WTC11 (cell line): ENCODE results near the gene PPP1R9A. TPM values are rescaled to one million over a fixed set of nuclear protein-coding genes. Genes with fewer than 3 reads are reported as not detected.

Experiments
- ATAC-seq: fragments of 200-7000 bp; cut with Tn5 transposase; 2 replicates; pipeline ENCODE4 v1.10.0; 2021; ENCODE audit warnings: mild to moderate bottlenecking, moderate library complexity
- CTCF ChIA-PET: fragments of 300-600 bp; sonication (Branson Sonifier 250); formaldehyde crosslinking; loops from one replicate; lab custom pipeline; 2021; ENCODE audit warnings: antibody characterized with exemption; lab: Charles Lee
- POLR2A ChIA-PET: fragments of 350-600 bp; sonication (Branson Sonifier 250); formaldehyde crosslinking; loops from one replicate; lab custom pipeline; 2021; ENCODE audit warnings: antibody characterized with exemption; lab: Charles Lee
- DNase-seq: peaks from one replicate; pipeline ENCODE4 v3.0.0; 2021; ENCODE audit warnings: low spot score
- H3K27ac Mint-ChIP-seq: 2 replicates; pipeline ENCODE4 v1.8.0; 2021; ENCODE audit warnings: mixed read lengths
- H3K27me3 Mint-ChIP-seq: 2 replicates; pipeline ENCODE4 v1.8.0; 2021; ENCODE audit warnings: low read depth, mild to moderate bottlenecking, moderate library complexity, mixed read lengths
- H3K36me3 Mint-ChIP-seq: 2 replicates; pipeline ENCODE4 v1.8.0; 2021; ENCODE audit warnings: mixed read lengths
- H3K4me1 Mint-ChIP-seq: 2 replicates; pipeline ENCODE4 v1.8.0; 2022; ENCODE audit warnings: mixed read lengths
- H3K4me3 Mint-ChIP-seq: 2 replicates; pipeline ENCODE4 v1.8.0; 2021; ENCODE audit warnings: mild to moderate bottlenecking, moderate library complexity, mixed read lengths
- H3K9me3 Mint-ChIP-seq: 2 replicates; pipeline ENCODE4 v1.8.0; 2021; ENCODE audit warnings: mixed read lengths
- CREM ChIP-seq: sonication (generic); formaldehyde crosslinking; IDR thresholded peaks from 2 replicates; pipeline ENCODE4 v1.8.1; 2022; ENCODE audit warnings: mild to moderate bottlenecking, missing genetic modification reagents, moderate library complexity
- EMX1 ChIP-seq: fragments of 250-450 bp; sonication (Bioruptor Pico); IDR thresholded peaks from 2 replicates; pipeline ENCODE4 v1.8.0; 2021; ENCODE audit warnings: mild to moderate bottlenecking
- GRHL2 ChIP-seq: fragments of 250-450 bp; sonication (Bioruptor Pico); IDR thresholded peaks from 2 replicates; pipeline ENCODE4 v1.8.0; 2022; ENCODE audit warnings: mild to moderate bottlenecking, moderate library complexity; ENCODE audit not compliant: insufficient replicate concordance, severe bottlenecking
- RELA ChIP-seq: sonication (generic); formaldehyde crosslinking; IDR thresholded peaks from 2 replicates; pipeline ENCODE4 v1.8.1; 2022; ENCODE audit warnings: missing genetic modification reagents, mild to moderate bottlenecking, borderline replicate concordance
- SMAD4 ChIP-seq: sonication (generic); formaldehyde crosslinking; IDR thresholded peaks from 2 replicates; pipeline ENCODE4 v1.8.0; 2022; ENCODE audit warnings: mild to moderate bottlenecking, missing genetic modification reagents
- SOX15 ChIP-seq: fragments of 250-450 bp; sonication (Bioruptor Pico); IDR thresholded peaks from 2 replicates; pipeline ENCODE4 v1.9.0; 2021; ENCODE audit warnings: mild to moderate bottlenecking
- ZNF138 ChIP-seq: sonication (generic); formaldehyde crosslinking; conservative IDR thresholded peaks from 2 replicates; pipeline ENCODE4 v1.8.1; 2022; ENCODE audit warnings: mild to moderate bottlenecking, moderate library complexity, missing genetic modification reagents
- ZNF232 ChIP-seq: sonication (generic); formaldehyde crosslinking; IDR thresholded peaks from 2 replicates; pipeline ENCODE4 v1.8.0; 2022; ENCODE audit warnings: mild to moderate bottlenecking, missing genetic modification reagents
- ZNF423 ChIP-seq: fragments of 250-450 bp; sonication (Bioruptor Pico); IDR thresholded peaks from 2 replicates; pipeline ENCODE4 v2.1.2; 2022; ENCODE audit warnings: mild to moderate bottlenecking, moderate library complexity
- ZNF671 ChIP-seq: fragments of 250-450 bp; sonication (Bioruptor Pico); IDR thresholded peaks from 2 replicates; pipeline ENCODE4 v1.8.0; 2021; ENCODE audit warnings: mild to moderate bottlenecking
- total RNA-seq: library from RNA; stranded (reverse); gene quantifications from 3 replicates; pipeline ENCODE4 v1.2.3, GENCODE V29; 2021
- TF ChIP-seq, protein P1 (sequence below): sonication (generic); formaldehyde crosslinking; IDR thresholded peaks from 2 replicates; pipeline ENCODE4 v1.8.0; 2023; ENCODE audit warnings: mild to moderate bottlenecking, missing genetic modification reagents
- TF ChIP-seq, protein P2 (sequence below): sonication (generic); formaldehyde crosslinking; IDR thresholded peaks from 2 replicates; pipeline ENCODE4 v1.8.0; 2022; ENCODE audit warnings: mild to moderate bottlenecking, missing genetic modification reagents
- TF ChIP-seq, protein P3 (sequence below): sonication (generic); formaldehyde crosslinking; IDR thresholded peaks from 2 replicates; pipeline ENCODE4 v1.8.1; 2023; ENCODE audit warnings: mild to moderate bottlenecking, missing genetic modification reagents
- TF ChIP-seq, protein P4 (sequence below): fragments of 250-450 bp; sonication (Bioruptor Pico); IDR thresholded peaks from 2 replicates; pipeline ENCODE4 v1.9.0; 2021; ENCODE audit warnings: mild to moderate bottlenecking
- TF ChIP-seq, protein P5 (sequence below): fragments of 250-450 bp; sonication (Bioruptor Pico); IDR thresholded peaks from 2 replicates; pipeline ENCODE4 v1.8.0; 2021; ENCODE audit warnings: mild to moderate bottlenecking
- TF ChIP-seq, protein P6 (sequence below): sonication (generic); formaldehyde crosslinking; IDR thresholded peaks from 2 replicates; pipeline ENCODE4 v1.8.1; 2023; ENCODE audit warnings: mild to moderate bottlenecking, missing genetic modification reagents, moderate library complexity
- TF ChIP-seq, protein P7 (sequence below): sonication (generic); formaldehyde crosslinking; IDR thresholded peaks from 2 replicates; pipeline ENCODE4 v1.8.0; 2022; ENCODE audit warnings: missing genetic modification reagents
- TF ChIP-seq, protein P8 (sequence below): sonication (generic); formaldehyde crosslinking; IDR thresholded peaks from 2 replicates; pipeline ENCODE4 v1.8.1; 2023; ENCODE audit warnings: mild to moderate bottlenecking, missing genetic modification reagents
- TF ChIP-seq, protein P9 (sequence below): sonication (generic); formaldehyde crosslinking; IDR thresholded peaks from 2 replicates; pipeline ENCODE4 v1.8.1; 2023; ENCODE audit warnings: mild to moderate bottlenecking, missing genetic modification reagents, moderate library complexity

The PPP1R9A gene
- total RNA-seq, 1 experiment from 2014 or later = 16.8 TPM

DNA sequence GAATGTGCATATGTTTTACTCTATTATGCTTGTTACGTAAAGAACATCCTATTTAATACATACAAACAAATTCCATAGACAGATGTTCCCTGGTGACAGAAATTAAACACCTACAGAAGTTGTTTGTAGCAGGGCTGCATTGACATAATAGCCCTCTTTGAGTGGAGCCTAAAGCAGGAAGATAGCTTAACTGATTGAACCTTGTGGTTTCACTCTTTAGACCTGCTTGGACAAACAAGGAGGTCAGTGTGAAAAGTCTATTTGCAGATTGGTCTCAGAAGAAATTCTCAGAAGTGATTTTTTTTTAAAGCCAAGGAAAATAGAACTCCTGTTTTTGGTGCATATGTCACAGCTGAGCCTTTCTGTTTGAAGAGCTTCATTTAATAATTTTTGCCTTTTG lies 121.3 kb downstream of the PPP1R9A start (continued):
- TF ChIP-seq, protein P1, sequence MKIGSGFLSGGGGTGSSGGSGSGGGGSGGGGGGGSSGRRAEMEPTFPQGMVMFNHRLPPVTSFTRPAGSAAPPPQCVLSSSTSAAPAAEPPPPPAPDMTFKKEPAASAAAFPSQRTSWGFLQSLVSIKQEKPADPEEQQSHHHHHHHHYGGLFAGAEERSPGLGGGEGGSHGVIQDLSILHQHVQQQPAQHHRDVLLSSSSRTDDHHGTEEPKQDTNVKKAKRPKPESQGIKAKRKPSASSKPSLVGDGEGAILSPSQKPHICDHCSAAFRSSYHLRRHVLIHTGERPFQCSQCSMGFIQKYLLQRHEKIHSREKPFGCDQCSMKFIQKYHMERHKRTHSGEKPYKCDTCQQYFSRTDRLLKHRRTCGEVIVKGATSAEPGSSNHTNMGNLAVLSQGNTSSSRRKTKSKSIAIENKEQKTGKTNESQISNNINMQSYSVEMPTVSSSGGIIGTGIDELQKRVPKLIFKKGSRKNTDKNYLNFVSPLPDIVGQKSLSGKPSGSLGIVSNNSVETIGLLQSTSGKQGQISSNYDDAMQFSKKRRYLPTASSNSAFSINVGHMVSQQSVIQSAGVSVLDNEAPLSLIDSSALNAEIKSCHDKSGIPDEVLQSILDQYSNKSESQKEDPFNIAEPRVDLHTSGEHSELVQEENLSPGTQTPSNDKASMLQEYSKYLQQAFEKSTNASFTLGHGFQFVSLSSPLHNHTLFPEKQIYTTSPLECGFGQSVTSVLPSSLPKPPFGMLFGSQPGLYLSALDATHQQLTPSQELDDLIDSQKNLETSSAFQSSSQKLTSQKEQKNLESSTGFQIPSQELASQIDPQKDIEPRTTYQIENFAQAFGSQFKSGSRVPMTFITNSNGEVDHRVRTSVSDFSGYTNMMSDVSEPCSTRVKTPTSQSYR = no peak
- no peak for TF ChIP-seq ZNF671 (CRISPR knock-in tag)
- TF ChIP-seq, protein P2, sequence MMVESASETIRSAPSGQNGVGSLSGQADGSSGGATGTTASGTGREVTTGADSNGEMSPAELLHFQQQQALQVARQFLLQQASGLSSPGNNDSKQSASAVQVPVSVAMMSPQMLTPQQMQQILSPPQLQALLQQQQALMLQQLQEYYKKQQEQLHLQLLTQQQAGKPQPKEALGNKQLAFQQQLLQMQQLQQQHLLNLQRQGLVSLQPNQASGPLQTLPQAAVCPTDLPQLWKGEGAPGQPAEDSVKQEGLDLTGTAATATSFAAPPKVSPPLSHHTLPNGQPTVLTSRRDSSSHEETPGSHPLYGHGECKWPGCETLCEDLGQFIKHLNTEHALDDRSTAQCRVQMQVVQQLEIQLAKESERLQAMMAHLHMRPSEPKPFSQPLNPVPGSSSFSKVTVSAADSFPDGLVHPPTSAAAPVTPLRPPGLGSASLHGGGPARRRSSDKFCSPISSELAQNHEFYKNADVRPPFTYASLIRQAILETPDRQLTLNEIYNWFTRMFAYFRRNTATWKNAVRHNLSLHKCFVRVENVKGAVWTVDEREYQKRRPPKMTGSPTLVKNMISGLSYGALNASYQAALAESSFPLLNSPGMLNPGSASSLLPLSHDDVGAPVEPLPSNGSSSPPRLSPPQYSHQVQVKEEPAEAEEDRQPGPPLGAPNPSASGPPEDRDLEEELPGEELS (CRISPR knock-in tag) = no peak

DNA sequence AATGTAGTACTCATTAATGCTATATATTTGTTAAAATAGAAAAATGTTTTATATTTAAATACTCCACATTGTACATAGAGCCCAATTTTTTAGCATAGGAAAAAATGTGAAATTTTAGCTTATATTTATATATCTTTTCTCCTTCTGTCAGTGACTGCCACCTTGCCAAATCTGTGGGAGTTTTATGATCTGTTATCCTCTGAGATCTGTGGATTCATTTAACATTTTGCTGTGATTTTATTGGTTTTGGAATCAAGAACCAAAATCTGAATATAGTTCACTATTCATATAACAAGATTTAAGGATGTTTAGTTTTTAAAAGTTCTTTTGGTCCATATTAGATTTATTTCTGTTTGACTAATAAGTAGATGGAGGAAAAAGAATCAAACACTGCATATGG lies 127.9 kb downstream of the PPP1R9A start:
- Mint-ChIP-seq H3K4me3 (no peak overlapping the region), H3K36me3 (no peaks in the 10 kb centered on the region), H3K27ac (no peak overlapping the region), H3K4me1 (peaks cover 4% of the 10 kb centered on the region; the same call in 1 of the 2 replicates), H3K9me3 (no peaks in the 10 kb centered on the region), H3K27me3 (no peaks in the 10 kb centered on the region)
- ATAC-seq (no peak), DNase-seq (no peak)
- ChIA-PET POLR2A (no interaction called here), CTCF (no interaction called here)
- TF ChIP-seq, protein P3, sequence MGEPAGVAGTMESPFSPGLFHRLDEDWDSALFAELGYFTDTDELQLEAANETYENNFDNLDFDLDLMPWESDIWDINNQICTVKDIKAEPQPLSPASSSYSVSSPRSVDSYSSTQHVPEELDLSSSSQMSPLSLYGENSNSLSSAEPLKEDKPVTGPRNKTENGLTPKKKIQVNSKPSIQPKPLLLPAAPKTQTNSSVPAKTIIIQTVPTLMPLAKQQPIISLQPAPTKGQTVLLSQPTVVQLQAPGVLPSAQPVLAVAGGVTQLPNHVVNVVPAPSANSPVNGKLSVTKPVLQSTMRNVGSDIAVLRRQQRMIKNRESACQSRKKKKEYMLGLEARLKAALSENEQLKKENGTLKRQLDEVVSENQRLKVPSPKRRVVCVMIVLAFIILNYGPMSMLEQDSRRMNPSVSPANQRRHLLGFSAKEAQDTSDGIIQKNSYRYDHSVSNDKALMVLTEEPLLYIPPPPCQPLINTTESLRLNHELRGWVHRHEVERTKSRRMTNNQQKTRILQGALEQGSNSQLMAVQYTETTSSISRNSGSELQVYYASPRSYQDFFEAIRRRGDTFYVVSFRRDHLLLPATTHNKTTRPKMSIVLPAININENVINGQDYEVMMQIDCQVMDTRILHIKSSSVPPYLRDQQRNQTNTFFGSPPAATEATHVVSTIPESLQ (CRISPR knock-in tag) = no peak
- TF ChIP-seq GRHL2 (CRISPR knock-in tag) (no peak), SMAD4 (no peak), RELA (CRISPR knock-in tag) (no peak), EMX1 (no peak), ZNF232 (CRISPR knock-in tag) (no peak), ZNF138 (no peak), ZNF423 (no peak), SOX15 (CRISPR knock-in tag) (no peak), CREM (CRISPR knock-in tag) (no peak)
- TF ChIP-seq, protein P4, sequence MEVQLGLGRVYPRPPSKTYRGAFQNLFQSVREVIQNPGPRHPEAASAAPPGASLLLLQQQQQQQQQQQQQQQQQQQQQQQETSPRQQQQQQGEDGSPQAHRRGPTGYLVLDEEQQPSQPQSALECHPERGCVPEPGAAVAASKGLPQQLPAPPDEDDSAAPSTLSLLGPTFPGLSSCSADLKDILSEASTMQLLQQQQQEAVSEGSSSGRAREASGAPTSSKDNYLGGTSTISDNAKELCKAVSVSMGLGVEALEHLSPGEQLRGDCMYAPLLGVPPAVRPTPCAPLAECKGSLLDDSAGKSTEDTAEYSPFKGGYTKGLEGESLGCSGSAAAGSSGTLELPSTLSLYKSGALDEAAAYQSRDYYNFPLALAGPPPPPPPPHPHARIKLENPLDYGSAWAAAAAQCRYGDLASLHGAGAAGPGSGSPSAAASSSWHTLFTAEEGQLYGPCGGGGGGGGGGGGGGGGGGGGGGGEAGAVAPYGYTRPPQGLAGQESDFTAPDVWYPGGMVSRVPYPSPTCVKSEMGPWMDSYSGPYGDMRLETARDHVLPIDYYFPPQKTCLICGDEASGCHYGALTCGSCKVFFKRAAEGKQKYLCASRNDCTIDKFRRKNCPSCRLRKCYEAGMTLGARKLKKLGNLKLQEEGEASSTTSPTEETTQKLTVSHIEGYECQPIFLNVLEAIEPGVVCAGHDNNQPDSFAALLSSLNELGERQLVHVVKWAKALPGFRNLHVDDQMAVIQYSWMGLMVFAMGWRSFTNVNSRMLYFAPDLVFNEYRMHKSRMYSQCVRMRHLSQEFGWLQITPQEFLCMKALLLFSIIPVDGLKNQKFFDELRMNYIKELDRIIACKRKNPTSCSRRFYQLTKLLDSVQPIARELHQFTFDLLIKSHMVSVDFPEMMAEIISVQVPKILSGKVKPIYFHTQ (CRISPR knock-in tag) = no peak
- TF ChIP-seq, protein P5, sequence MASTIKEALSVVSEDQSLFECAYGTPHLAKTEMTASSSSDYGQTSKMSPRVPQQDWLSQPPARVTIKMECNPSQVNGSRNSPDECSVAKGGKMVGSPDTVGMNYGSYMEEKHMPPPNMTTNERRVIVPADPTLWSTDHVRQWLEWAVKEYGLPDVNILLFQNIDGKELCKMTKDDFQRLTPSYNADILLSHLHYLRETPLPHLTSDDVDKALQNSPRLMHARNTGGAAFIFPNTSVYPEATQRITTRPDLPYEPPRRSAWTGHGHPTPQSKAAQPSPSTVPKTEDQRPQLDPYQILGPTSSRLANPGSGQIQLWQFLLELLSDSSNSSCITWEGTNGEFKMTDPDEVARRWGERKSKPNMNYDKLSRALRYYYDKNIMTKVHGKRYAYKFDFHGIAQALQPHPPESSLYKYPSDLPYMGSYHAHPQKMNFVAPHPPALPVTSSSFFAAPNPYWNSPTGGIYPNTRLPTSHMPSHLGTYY (CRISPR knock-in tag) = no peak
- TF ChIP-seq, protein P6, sequence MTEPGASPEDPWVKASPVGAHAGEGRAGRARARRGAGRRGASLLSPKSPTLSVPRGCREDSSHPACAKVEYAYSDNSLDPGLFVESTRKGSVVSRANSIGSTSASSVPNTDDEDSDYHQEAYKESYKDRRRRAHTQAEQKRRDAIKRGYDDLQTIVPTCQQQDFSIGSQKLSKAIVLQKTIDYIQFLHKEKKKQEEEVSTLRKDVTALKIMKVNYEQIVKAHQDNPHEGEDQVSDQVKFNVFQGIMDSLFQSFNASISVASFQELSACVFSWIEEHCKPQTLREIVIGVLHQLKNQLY (CRISPR knock-in tag) = no peak
- TF ChIP-seq, protein P7, sequence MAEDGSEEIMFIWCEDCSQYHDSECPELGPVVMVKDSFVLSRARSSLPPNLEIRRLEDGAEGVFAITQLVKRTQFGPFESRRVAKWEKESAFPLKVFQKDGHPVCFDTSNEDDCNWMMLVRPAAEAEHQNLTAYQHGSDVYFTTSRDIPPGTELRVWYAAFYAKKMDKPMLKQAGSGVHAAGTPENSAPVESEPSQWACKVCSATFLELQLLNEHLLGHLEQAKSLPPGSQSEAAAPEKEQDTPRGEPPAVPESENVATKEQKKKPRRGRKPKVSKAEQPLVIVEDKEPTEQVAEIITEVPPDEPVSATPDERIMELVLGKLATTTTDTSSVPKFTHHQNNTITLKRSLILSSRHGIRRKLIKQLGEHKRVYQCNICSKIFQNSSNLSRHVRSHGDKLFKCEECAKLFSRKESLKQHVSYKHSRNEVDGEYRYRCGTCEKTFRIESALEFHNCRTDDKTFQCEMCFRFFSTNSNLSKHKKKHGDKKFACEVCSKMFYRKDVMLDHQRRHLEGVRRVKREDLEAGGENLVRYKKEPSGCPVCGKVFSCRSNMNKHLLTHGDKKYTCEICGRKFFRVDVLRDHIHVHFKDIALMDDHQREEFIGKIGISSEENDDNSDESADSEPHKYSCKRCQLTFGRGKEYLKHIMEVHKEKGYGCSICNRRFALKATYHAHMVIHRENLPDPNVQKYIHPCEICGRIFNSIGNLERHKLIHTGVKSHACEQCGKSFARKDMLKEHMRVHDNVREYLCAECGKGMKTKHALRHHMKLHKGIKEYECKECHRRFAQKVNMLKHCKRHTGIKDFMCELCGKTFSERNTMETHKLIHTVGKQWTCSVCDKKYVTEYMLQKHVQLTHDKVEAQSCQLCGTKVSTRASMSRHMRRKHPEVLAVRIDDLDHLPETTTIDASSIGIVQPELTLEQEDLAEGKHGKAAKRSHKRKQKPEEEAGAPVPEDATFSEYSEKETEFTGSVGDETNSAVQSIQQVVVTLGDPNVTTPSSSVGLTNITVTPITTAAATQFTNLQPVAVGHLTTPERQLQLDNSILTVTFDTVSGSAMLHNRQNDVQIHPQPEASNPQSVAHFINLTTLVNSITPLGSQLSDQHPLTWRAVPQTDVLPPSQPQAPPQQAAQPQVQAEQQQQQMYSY (CRISPR knock-in tag) = no peak
- TF ChIP-seq, protein P8, sequence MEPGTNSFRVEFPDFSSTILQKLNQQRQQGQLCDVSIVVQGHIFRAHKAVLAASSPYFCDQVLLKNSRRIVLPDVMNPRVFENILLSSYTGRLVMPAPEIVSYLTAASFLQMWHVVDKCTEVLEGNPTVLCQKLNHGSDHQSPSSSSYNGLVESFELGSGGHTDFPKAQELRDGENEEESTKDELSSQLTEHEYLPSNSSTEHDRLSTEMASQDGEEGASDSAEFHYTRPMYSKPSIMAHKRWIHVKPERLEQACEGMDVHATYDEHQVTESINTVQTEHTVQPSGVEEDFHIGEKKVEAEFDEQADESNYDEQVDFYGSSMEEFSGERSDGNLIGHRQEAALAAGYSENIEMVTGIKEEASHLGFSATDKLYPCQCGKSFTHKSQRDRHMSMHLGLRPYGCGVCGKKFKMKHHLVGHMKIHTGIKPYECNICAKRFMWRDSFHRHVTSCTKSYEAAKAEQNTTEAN = no peak
- TF ChIP-seq, protein P9, sequence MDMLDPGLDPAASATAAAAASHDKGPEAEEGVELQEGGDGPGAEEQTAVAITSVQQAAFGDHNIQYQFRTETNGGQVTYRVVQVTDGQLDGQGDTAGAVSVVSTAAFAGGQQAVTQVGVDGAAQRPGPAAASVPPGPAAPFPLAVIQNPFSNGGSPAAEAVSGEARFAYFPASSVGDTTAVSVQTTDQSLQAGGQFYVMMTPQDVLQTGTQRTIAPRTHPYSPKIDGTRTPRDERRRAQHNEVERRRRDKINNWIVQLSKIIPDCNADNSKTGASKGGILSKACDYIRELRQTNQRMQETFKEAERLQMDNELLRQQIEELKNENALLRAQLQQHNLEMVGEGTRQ (CRISPR knock-in tag) = no peak
